ENCODE measurements around the gene NCAM1. TPM values are rescaled to one million over a fixed set of nuclear protein-coding genes. Genes with fewer than 3 reads are reported as not detected.
A peak's percentile ranks its signal among the peaks of the same experiment; 100 is the strongest.

The NCAM1 gene
- total and polyA plus RNA-seq, 8 donors: 1.7 to 45.0 (median 37.6) TPM

- ATAC-seq (peak; percentile 36), DNase-seq (no peak)
- Histone ChIP-seq H3K4me3 (no peak overlapping the region), H3K27me3 (no peaks in the 10 kb centered on the region), H3K4me1 (no peaks in the 10 kb centered on the region), H3K9me3 (no peaks in the 10 kb centered on the region), H3K27ac (no peak overlapping the region), H3K36me3 (no peaks in the 10 kb centered on the region)
- TF ChIP-seq, protein P1, sequence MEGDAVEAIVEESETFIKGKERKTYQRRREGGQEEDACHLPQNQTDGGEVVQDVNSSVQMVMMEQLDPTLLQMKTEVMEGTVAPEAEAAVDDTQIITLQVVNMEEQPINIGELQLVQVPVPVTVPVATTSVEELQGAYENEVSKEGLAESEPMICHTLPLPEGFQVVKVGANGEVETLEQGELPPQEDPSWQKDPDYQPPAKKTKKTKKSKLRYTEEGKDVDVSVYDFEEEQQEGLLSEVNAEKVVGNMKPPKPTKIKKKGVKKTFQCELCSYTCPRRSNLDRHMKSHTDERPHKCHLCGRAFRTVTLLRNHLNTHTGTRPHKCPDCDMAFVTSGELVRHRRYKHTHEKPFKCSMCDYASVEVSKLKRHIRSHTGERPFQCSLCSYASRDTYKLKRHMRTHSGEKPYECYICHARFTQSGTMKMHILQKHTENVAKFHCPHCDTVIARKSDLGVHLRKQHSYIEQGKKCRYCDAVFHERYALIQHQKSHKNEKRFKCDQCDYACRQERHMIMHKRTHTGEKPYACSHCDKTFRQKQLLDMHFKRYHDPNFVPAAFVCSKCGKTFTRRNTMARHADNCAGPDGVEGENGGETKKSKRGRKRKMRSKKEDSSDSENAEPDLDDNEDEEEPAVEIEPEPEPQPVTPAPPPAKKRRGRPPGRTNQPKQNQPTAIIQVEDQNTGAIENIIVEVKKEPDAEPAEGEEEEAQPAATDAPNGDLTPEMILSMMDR (IDR thresholded peaks at IDR 0.05): no peak
- intact Hi-C loops (cut with DNase I): no loop called here
Observed at GRCh38 chr11:113202431-113202830, 241.2 kb downstream of the NCAM1 start.

- DNase-seq (peak in 1 of 4 donors; percentile 61), ATAC-seq (no peak)
- intact Hi-C loops (cut with DNase I): no loop called here
- Histone ChIP-seq H3K9me3 (no peaks in the 10 kb centered on the region), H3K36me3 (no peaks in the 10 kb centered on the region), H3K4me1 (no peaks in the 10 kb centered on the region), H3K4me3 (no peak overlapping the region), H3K27me3 (no peaks in the 10 kb centered on the region), H3K27ac (no peak overlapping the region)
- TF ChIP-seq, protein P1 (IDR thresholded peaks at IDR 0.05): no peak
Observed at GRCh38 chr11:113203141-113203753, 242.0 kb downstream of the NCAM1 start.

- H3K27me3 ChIP-seq: no peaks in the 10 kb centered on the region
- no peak overlapping the region for H3K27ac ChIP-seq
- ATAC-seq: no peak
- DNase-seq: peak in 1 of 4 donors; percentile 42
- H3K4me1 ChIP-seq: no peaks in the 10 kb centered on the region
- no peaks in the 10 kb centered on the region for H3K36me3 ChIP-seq
- TF ChIP-seq, protein P1 (IDR thresholded peaks at IDR 0.05): no peak
- H3K4me3 ChIP-seq: no peak overlapping the region
- intact Hi-C loops (cut with DNase I): no loop called here
- H3K9me3 ChIP-seq: no peaks in the 10 kb centered on the region
Observed at GRCh38 chr11:113204280-113204679, 243.1 kb downstream of the NCAM1 start.

DNA sequence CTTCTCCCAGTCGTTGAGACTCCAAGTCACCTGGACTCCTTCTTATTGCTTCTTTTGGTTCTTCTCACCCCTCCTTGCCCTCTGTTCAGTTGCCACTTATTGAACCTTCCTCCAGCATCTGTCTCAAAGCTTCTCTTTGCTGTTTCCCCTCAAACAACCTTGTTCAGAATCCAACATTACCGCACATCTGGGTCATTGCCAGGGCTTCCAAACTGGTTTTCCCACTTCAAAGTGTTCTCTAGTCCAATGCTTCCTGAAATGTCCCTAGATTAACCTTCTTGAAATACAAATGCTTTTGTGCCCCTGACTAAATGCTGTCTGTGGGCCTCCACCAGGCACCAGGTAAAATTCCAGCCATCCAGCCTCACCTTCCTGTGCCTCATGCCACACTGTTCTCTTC, 252.3 kb downstream of the NCAM1 start:
- Histone ChIP-seq H3K36me3 (no peaks in the 10 kb centered on the region), H3K4me3 (no peak overlapping the region), H3K4me1 (no peaks in the 10 kb centered on the region), H3K27me3 (no peaks in the 10 kb centered on the region), H3K27ac (no peak overlapping the region), H3K9me3 (no peaks in the 10 kb centered on the region)
- ATAC-seq (no peak), DNase-seq (no peak)
- intact Hi-C loops (cut with DNase I): no loop called here
- TF ChIP-seq, protein P1 (IDR thresholded peaks at IDR 0.05): no peak

DNA sequence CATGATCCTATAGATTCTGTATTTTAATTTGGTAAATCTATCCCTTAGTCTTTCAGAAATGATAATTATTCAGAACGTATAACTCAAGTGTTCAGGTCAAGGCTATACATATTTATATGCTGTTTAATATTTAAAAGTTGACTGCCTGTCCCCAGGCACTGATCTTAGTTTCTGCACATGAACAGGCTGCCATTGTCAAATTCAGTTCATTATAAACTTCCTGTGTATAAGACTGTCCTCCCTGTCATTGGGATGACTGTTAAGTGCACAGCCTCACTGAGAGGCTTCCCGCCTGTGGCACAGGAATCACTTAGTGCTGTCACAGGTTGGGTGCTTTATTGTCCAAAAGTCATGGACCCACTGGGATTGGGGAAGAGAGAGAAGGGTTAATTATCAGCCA, 261.0 kb downstream of the NCAM1 start:
- DNase-seq (peak in 2 of 4 donors; percentile 45 to 51), ATAC-seq (no peak)
- Histone ChIP-seq H3K36me3 (no peaks in the 10 kb centered on the region), H3K27me3 (no peaks in the 10 kb centered on the region), H3K4me3 (no peak overlapping the region), H3K9me3 (peaks cover 0 to 8% of the 10 kb centered on the region in 2 donors), H3K27ac (no peak overlapping the region), H3K4me1 (no peaks in the 10 kb centered on the region)
- intact Hi-C loops (cut with DNase I): no loop called here
- TF ChIP-seq, protein P1 (IDR thresholded peaks at IDR 0.05): no peak
